ENCODE measurements around the gene ZNF627.
"Not testable (repeated sequence)": the region's sequence is repeated elsewhere in the genome, so short reads cannot be mapped to it uniquely, and the experiment has no call there.

- TF ChIP-seq EZH2 (IDR thresholded peaks at IDR 0.05; ENCODE audit: borderline replicate concordance); CTCF (IDR thresholded peaks at IDR 0.05; ENCODE audit: poor library complexity): not testable (repeated sequence)
Observed at GRCh38 chr19:11599704-11600103, 2.4 kb downstream of the ZNF627 start.

All from hepatocyte (in vitro differentiated cells).